GM23338 (cell line): ENCODE results near the gene TRAPPC12. TPM values are rescaled to one million over a fixed set of nuclear protein-coding genes. Genes with fewer than 3 reads are reported as not detected.

Experiments
- ATAC-seq: fragments of 200-7000 bp; cut with Tn5 transposase; 3 replicates; pipeline ENCODE4 v1.9.1; 2020
- DNase-seq: peaks from one replicate; pipeline ENCODE4 v3.0.0-alpha.2; 2015; ENCODE audit warnings: low spot score
- H2AFZ ChIP-seq: fragments of 200-600 bp; sonication (generic); 2 replicates; pipeline ENCODE4 v1.8.0; 2016; ENCODE audit warnings: antibody characterized with exemption, mild to moderate bottlenecking, moderate library complexity
- H3F3A ChIP-seq: fragments of 200-600 bp; sonication (generic); replicated peaks from 2 replicates; pipeline ENCODE4 v1.8.0; 2017; ENCODE audit warnings: antibody characterized with exemption, mixed run types, low read depth
- H3K27ac ChIP-seq: fragments of 200-600 bp; sonication (generic); 2 replicates; pipeline ENCODE4 v1.6.1; 2016; ENCODE audit warnings: low read depth
- H3K27me3 ChIP-seq: fragments of 200-600 bp; sonication (generic); 2 replicates; pipeline ENCODE4 v1.8.0; 2016; ENCODE audit warnings: mild to moderate bottlenecking, mixed run types, moderate library complexity; ENCODE audit not compliant: insufficient read depth
- H3K36me3 ChIP-seq: fragments of 200-600 bp; sonication (generic); 2 replicates; pipeline ENCODE4 v1.8.0; 2016; ENCODE audit warnings: mild to moderate bottlenecking; ENCODE audit not compliant: insufficient read depth
- H3K4me1 ChIP-seq: fragments of 200-600 bp; sonication (generic); 2 replicates; pipeline ENCODE4 v1.8.0; 2016; ENCODE audit warnings: mild to moderate bottlenecking, moderate library complexity; ENCODE audit not compliant: insufficient read depth
- H3K4me2 ChIP-seq: fragments of 200-600 bp; sonication (generic); 2 replicates; pipeline ENCODE4 v1.7.1; 2017; ENCODE audit warnings: mixed run types
- H3K4me3 ChIP-seq: fragments of 200-600 bp; sonication (generic); 2 replicates; pipeline ENCODE4 v1.6.1; 2016; ENCODE audit warnings: mixed run types
- H3K79me2 ChIP-seq: fragments of 200-600 bp; sonication (generic); replicated peaks from 2 replicates; pipeline ENCODE4 v1.8.0; 2017; ENCODE audit warnings: mild to moderate bottlenecking; ENCODE audit not compliant: insufficient read depth
- H3K9me2 ChIP-seq: fragments of 200-600 bp; sonication (generic); 2 replicates; pipeline ENCODE4 v1.8.0; 2017; ENCODE audit not compliant: insufficient read depth
- H4K20me1 ChIP-seq: fragments of 200-600 bp; sonication (generic); replicated peaks from 2 replicates; pipeline ENCODE4 v1.8.0; 2017; ENCODE audit warnings: mild to moderate bottlenecking; ENCODE audit not compliant: insufficient read depth
- H3K27ac Mint-ChIP-seq: 2 replicates; pipeline ENCODE4 v1.8.0; 2020; ENCODE audit warnings: inconsistent platforms, mild to moderate bottlenecking, moderate library complexity, mixed read lengths
- H3K27me3 Mint-ChIP-seq: 3 replicates; pipeline ENCODE4 v1.8.0; 2022; ENCODE audit warnings: low read depth, mild to moderate bottlenecking, moderate library complexity, mixed read lengths, inconsistent platforms; ENCODE audit not compliant: insufficient read depth, poor library complexity
- H3K36me3 Mint-ChIP-seq: 3 replicates; pipeline ENCODE4 v1.8.0; 2021; ENCODE audit warnings: low read depth, mild to moderate bottlenecking, inconsistent platforms, moderate library complexity, mixed read lengths
- H3K4me1 Mint-ChIP-seq: 3 replicates; pipeline ENCODE4 v1.8.0; 2020; ENCODE audit warnings: mild to moderate bottlenecking, inconsistent platforms, mixed read lengths
- H3K4me3 Mint-ChIP-seq: 3 replicates; pipeline ENCODE4 v1.8.0; 2021; ENCODE audit warnings: moderate library complexity, mild to moderate bottlenecking, inconsistent platforms, mixed read lengths
- H3K9me3 Mint-ChIP-seq: 3 replicates; pipeline ENCODE4 v1.8.0; 2020; ENCODE audit warnings: moderate library complexity, mild to moderate bottlenecking, inconsistent platforms, mixed read lengths
- CREB1 ChIP-seq: fragments of 250-450 bp; sonication (Bioruptor Pico); IDR thresholded peaks from 2 replicates; pipeline ENCODE4 v1.5.0; 2020; ENCODE audit warnings: low read depth, mild to moderate bottlenecking, moderate library complexity
- EZH2phosphoT487 ChIP-seq: fragments of 200-600 bp; sonication (generic); IDR thresholded peaks from one replicate; pipeline ENCODE4 v1.8.1; 2018; ENCODE audit warnings: antibody characterized with exemption; ENCODE audit not compliant: unreplicated experiment
- JUNB ChIP-seq: IDR thresholded peaks from one replicate; pipeline ENCODE4 v1.6.1; 2016; ENCODE audit warnings: antibody characterized with exemption; ENCODE audit not compliant: unreplicated experiment
- NANOG ChIP-seq: IDR thresholded peaks from 2 replicates; pipeline ENCODE4 v1.6.1; 2016; ENCODE audit warnings: antibody characterized with exemption, borderline replicate concordance
- POLR2AphosphoS5 ChIP-seq: IDR thresholded peaks from 2 replicates; pipeline ENCODE4 v1.6.1; 2016; ENCODE audit warnings: antibody characterized with exemption, low read depth
- ZNF331 ChIP-seq: fragments of 250-450 bp; sonication (Bioruptor Pico); IDR thresholded peaks from 2 replicates; pipeline ENCODE4 v1.5.0; 2020; ENCODE audit warnings: low read depth, mild to moderate bottlenecking, moderate library complexity
- polyA plus RNA-seq: library from polyadenylated mRNA; unstranded; fragments of >200 nt; fragmentation: Nextera tagmentation; extraction: Ambion mirVana; gene quantifications from 2 replicates; pipeline ENCODE4 v1.2.1, GENCODE V29; 2016
- total RNA-seq: library from RNA; depleted of rRNA; stranded (reverse); fragments of >200 nt; shearing (Covaris generic); gene quantifications from 2 replicates; pipeline ENCODE4 v1.2.3, GENCODE V29; 2014
- TF ChIP-seq, protein P1 (sequence below): IDR thresholded peaks from one replicate; pipeline ENCODE4 v1.6.1; 2018; ENCODE audit warnings: antibody characterized with exemption; ENCODE audit not compliant: unreplicated experiment
- TF ChIP-seq, protein P2 (sequence below), 2 experiments: fragments of 200-600 bp in 1 of 2; sonication (generic) in 1 of 2; conservative IDR thresholded peaks; 2 replicates each; pipeline versions ENCODE4 v1.5.1 to v1.6.1; 2016 to 2017; ENCODE audit warnings: antibody characterized with exemption in 2 of 2, low read depth in 2 of 2, mild to moderate bottlenecking in 2 of 2, moderate library complexity in 1 of 2

TRAPPC12 gene
- total and polyA plus RNA-seq, 2 experiments from 2014 or later = 48.9 to 57.7 TPM

DNA sequence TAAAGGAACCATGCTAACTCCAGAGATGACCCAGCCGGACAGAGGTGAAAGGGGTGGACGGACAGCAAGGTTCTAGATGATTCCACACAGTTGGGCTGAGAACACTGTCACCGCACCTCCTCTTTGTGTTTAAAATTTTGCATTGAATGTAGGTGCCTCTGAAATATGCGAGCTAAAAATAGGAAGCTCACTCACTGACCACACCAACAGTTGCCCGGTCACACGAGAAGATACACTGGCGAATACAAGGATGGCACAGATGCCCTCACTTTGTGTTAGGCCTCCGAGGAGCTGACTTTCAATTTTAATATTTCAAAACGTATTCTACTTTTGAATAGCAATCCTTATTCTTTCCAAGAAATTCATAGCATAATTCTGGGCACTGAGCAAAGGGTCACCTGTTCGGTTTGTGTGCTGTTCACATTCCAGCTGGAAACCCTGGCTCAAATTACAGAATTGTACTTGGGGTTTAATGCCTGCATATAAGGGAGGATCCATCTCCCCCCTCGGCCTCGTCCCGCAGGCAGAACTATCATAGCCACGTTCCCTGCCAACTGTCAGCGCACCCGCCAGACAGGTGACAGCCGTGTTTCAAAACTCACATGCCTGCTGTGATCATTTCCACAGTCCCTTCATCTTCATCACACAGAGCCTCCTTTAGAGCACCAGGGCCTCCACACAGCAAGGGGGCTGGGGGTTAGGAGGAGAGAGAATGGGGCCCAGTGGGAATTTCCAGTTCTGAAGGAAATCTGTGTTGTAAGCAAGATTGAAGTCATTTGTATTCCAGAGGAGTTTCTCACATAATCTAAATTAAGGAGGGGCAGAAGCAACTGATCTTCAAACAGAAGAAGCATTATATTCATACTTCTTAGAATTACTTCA lies 91.6 kb downstream of the TRAPPC12 start (continued):
- TF ChIP-seq, protein P1, sequence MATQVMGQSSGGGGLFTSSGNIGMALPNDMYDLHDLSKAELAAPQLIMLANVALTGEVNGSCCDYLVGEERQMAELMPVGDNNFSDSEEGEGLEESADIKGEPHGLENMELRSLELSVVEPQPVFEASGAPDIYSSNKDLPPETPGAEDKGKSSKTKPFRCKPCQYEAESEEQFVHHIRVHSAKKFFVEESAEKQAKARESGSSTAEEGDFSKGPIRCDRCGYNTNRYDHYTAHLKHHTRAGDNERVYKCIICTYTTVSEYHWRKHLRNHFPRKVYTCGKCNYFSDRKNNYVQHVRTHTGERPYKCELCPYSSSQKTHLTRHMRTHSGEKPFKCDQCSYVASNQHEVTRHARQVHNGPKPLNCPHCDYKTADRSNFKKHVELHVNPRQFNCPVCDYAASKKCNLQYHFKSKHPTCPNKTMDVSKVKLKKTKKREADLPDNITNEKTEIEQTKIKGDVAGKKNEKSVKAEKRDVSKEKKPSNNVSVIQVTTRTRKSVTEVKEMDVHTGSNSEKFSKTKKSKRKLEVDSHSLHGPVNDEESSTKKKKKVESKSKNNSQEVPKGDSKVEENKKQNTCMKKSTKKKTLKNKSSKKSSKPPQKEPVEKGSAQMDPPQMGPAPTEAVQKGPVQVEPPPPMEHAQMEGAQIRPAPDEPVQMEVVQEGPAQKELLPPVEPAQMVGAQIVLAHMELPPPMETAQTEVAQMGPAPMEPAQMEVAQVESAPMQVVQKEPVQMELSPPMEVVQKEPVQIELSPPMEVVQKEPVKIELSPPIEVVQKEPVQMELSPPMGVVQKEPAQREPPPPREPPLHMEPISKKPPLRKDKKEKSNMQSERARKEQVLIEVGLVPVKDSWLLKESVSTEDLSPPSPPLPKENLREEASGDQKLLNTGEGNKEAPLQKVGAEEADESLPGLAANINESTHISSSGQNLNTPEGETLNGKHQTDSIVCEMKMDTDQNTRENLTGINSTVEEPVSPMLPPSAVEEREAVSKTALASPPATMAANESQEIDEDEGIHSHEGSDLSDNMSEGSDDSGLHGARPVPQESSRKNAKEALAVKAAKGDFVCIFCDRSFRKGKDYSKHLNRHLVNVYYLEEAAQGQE = no peak
- TF ChIP-seq CREB1 (CRISPR knock-in tag) (no peak), POLR2AphosphoS5 (no peak), NANOG (no peak), ZNF331 (CRISPR knock-in tag) (no peak)

DNA sequence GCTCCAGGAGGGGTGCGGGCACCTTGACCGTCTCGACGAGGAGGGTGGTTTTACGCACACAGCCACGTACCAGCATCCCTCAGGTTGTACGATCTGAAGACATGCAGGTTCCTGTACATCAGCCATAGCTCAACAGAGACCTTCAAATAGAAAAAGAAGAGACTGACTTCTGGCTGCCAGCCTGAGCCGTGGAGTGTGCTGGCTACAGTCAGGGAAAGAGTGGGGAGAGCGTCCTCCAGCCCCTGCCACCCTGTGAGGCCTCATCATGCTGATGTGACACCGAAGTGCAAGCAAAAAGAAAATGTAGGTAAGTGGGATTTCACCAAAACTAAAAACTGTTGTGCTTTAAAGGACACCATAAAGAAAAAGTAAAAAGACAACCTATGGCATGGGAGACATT lies 92.8 kb downstream of the TRAPPC12 start:
- H3K4me2 ChIP-seq = no peak overlapping the region
- H3K27ac Mint-ChIP-seq = no peak overlapping the region; the same call in 1 of the 2 replicates
- no peaks in the 10 kb centered on the region for H3K4me1 ChIP-seq
- DNase-seq = no peak
- no peak overlapping the region for H3K4me3 Mint-ChIP-seq
- no peaks in the 10 kb centered on the region for H4K20me1 ChIP-seq
- H3K27ac ChIP-seq = no peak overlapping the region
- ATAC-seq = no peak
- TF ChIP-seq, protein P2, sequence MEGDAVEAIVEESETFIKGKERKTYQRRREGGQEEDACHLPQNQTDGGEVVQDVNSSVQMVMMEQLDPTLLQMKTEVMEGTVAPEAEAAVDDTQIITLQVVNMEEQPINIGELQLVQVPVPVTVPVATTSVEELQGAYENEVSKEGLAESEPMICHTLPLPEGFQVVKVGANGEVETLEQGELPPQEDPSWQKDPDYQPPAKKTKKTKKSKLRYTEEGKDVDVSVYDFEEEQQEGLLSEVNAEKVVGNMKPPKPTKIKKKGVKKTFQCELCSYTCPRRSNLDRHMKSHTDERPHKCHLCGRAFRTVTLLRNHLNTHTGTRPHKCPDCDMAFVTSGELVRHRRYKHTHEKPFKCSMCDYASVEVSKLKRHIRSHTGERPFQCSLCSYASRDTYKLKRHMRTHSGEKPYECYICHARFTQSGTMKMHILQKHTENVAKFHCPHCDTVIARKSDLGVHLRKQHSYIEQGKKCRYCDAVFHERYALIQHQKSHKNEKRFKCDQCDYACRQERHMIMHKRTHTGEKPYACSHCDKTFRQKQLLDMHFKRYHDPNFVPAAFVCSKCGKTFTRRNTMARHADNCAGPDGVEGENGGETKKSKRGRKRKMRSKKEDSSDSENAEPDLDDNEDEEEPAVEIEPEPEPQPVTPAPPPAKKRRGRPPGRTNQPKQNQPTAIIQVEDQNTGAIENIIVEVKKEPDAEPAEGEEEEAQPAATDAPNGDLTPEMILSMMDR (conservative IDR thresholded peaks at IDR 0.05; ENCODE audit: low read depth in 2 of 2) = no peak
- TF ChIP-seq ZNF331 (CRISPR knock-in tag) (no peak), CREB1 (CRISPR knock-in tag) (no peak), JUNB (no peak), EZH2phosphoT487 (no peak), NANOG (no peak)
- H3K27me3 ChIP-seq = no peaks in the 10 kb centered on the region
- no peaks in the 10 kb centered on the region for H3K79me2 ChIP-seq
- no peaks in the 10 kb centered on the region for H3K9me2 ChIP-seq
- H3K36me3 Mint-ChIP-seq = peaks cover 33% of the 10 kb centered on the region
- H3K4me3 ChIP-seq = no peak overlapping the region
- no peaks in the 10 kb centered on the region for H3F3A ChIP-seq
- H3K27me3 Mint-ChIP-seq = peaks cover 10% of the 10 kb centered on the region
- no peaks in the 10 kb centered on the region for H3K9me3 Mint-ChIP-seq
- H3K4me1 Mint-ChIP-seq = peaks cover 22% of the 10 kb centered on the region
- peaks cover 4% of the 10 kb centered on the region; the same call in 1 of the 2 replicates for H3K36me3 ChIP-seq
- no peak overlapping the region for H2AFZ ChIP-seq
